ENCODE data around the gene CHN2. TPM values are rescaled to one million over a fixed set of nuclear protein-coding genes. Genes with fewer than 3 reads are reported as not detected.
"Not testable (repeated sequence)": the region's sequence is repeated elsewhere in the genome, so short reads cannot be mapped to it uniquely, and the experiment has no call there.

CHN2 gene
- total RNA-seq, 1 donor from 2014 or later = 0.33 TPM

GRCh38 chr7:29194206-29194593 lies 375 bp upstream of the CHN2 start:
- Mint-ChIP-seq H3K4me3 (peak overlapping the region; percentile 74), H3K36me3 (ENCODE audit: low read depth) (no peaks in the 10 kb centered on the region), H3K27me3 (peaks cover 75% of the 10 kb centered on the region), H3K4me1 (peaks cover 16% of the 10 kb centered on the region), H3K9me3 (no peaks in the 10 kb centered on the region), H3K27ac (no peak overlapping the region)
- intact Hi-C loops (cut with micrococcal nuclease) = loop anchor here (10.0 kb wide), 3 partner anchors 151 to 269 kb away; partner anchors contain the start of gene TRIL
- DNase-seq = no peak

- H3K4me1 Mint-ChIP-seq = peaks cover 15% of the 10 kb centered on the region
- peak overlapping the region; percentile 23 for H3K4me3 Mint-ChIP-seq
- intact Hi-C loops (cut with micrococcal nuclease) = loop anchor here (5.0 to 10.0 kb wide), 4 partner anchors 91 to 271 kb away; partner anchors contain the start of gene TRIL
- peaks cover 73% of the 10 kb centered on the region for H3K27me3 Mint-ChIP-seq
- H3K27ac Mint-ChIP-seq = no peak overlapping the region
- no peak for DNase-seq
- no peaks in the 10 kb centered on the region for H3K9me3 Mint-ChIP-seq
- no peaks in the 10 kb centered on the region for H3K36me3 Mint-ChIP-seq (ENCODE audit: low read depth)
Measured at GRCh38 chr7:29196191-29196590, 1.6 kb downstream of the CHN2 start.

- Mint-ChIP-seq H3K4me1 (peaks cover 15% of the 10 kb centered on the region), H3K4me3 (no peak overlapping the region), H3K9me3 (no peaks in the 10 kb centered on the region), H3K27me3 (peaks cover 70% of the 10 kb centered on the region), H3K36me3 (ENCODE audit: low read depth) (no peaks in the 10 kb centered on the region), H3K27ac (no peak overlapping the region)
- no peak for DNase-seq
- intact Hi-C loops (cut with micrococcal nuclease) = loop anchor here (5.0 to 10.0 kb wide), 4 partner anchors 90 to 272 kb away; partner anchors contain the start of gene TRIL
Measured at GRCh38 chr7:29196971-29197595, 2.5 kb downstream of the CHN2 start.

GRCh38 chr7:29197916-29198315 lies 3.3 kb downstream of the CHN2 start:
- Mint-ChIP-seq H3K4me1 (peaks cover 15% of the 10 kb centered on the region), H3K27ac (no peak overlapping the region), H3K4me3 (no peak overlapping the region), H3K27me3 (peaks cover 61% of the 10 kb centered on the region), H3K36me3 (ENCODE audit: low read depth) (no peaks in the 10 kb centered on the region), H3K9me3 (no peaks in the 10 kb centered on the region)
- intact Hi-C loops (cut with micrococcal nuclease) = loop anchor here (5.0 to 10.0 kb wide), 4 partner anchors 89 to 273 kb away; partner anchors contain the start of gene TRIL
- no peak for DNase-seq

DNA sequence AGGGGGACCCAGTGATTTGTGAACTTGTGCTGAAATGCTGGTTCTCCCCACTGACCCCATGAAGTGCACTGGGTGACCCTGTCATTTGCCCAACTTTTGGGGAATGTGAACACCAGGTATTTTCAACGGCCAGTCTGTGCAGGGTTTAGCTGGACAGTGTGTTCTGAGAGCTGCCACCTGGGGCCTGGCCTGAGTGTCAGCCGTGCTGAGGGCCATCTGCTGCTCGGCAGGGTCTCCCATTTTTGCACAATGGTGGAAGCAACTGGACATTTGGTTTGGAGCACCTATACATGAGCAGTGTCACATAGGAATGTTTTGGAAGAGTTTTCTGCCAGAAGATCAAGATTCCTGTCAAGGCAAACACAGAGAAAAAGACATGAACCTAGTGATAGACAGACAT lies 5.2 kb downstream of the CHN2 start:
- intact Hi-C loops (cut with micrococcal nuclease) = loop anchor here (5.0 to 10.0 kb wide), 4 partner anchors 88 to 275 kb away; partner anchors contain the start of gene TRIL
- peaks cover 15% of the 10 kb centered on the region for H3K4me1 Mint-ChIP-seq

GRCh38 chr7:29202651-29203069 lies 8.1 kb downstream of the CHN2 start:
- Mint-ChIP-seq H3K36me3 (ENCODE audit: low read depth) (no peaks in the 10 kb centered on the region), H3K4me1 (peaks cover 1% of the 10 kb centered on the region), H3K4me3 (no peak overlapping the region), H3K9me3 (no peaks in the 10 kb centered on the region), H3K27ac (no peak overlapping the region), H3K27me3 (peaks cover 23% of the 10 kb centered on the region)
- DNase-seq = no peak
- intact Hi-C loops (cut with micrococcal nuclease) = no loop called here

More for the DNA sequence above, 5.2 kb downstream of the CHN2 start:
- Mint-ChIP-seq H3K36me3 (ENCODE audit: low read depth) (no peaks in the 10 kb centered on the region), H3K27ac (no peak overlapping the region), H3K4me3 (no peak overlapping the region), H3K27me3 (peaks cover 47% of the 10 kb centered on the region), H3K9me3 (no peaks in the 10 kb centered on the region)
- no peak for DNase-seq

DNA sequence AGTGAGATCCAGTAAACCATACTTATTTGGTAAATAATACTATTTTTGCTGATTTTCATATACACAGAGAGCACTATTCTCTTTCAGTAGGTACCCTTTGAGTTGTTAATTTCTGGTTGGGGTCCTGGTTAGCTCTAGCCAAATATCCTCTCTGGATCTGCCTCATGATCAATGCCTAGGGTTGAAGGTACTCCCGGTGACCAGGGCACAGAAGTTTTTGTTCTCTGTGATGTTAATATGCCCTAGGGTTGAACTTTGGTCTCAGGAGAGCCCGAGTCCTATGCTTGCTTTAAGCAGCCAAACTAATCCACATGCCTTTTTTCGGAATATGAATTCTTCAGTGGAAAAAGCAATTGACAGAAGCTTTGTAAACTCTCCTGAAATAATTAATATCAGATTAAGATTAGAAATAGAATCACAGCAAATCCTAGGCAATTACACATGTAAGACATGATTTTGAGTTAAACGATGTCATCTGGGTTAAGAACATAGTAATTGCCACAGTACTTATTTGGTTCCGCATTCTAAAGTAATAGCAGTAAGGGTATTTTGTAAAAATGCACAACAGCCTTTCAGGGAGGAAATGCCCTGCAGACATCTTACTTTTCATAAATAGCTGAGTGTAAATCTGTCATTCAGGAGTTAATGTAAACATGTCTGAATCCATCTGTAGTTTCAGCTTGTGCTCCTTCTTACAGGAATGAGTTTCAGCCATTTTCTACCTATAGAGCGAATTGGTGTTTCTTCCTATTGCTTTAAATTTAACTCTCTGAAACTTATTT lies 10.1 kb downstream of the CHN2 start:
- no peak for DNase-seq
- H3K27me3 Mint-ChIP-seq = peaks cover 11% of the 10 kb centered on the region
- H3K36me3 Mint-ChIP-seq (ENCODE audit: low read depth) = no peaks in the 10 kb centered on the region
- intact Hi-C loops (cut with micrococcal nuclease) = no loop called here
- H3K9me3 Mint-ChIP-seq = no peaks in the 10 kb centered on the region
- H3K27ac Mint-ChIP-seq = no peak overlapping the region
- peaks cover 8% of the 10 kb centered on the region for H3K4me1 Mint-ChIP-seq
- no peak overlapping the region for H3K4me3 Mint-ChIP-seq

- Mint-ChIP-seq H3K27me3 (peaks cover 4% of the 10 kb centered on the region), H3K9me3 (no peaks in the 10 kb centered on the region), H3K36me3 (ENCODE audit: low read depth) (no peaks in the 10 kb centered on the region), H3K27ac (no peak overlapping the region), H3K4me3 (no peak overlapping the region), H3K4me1 (peaks cover 8% of the 10 kb centered on the region)
- DNase-seq = no peak
- intact Hi-C loops (cut with micrococcal nuclease) = no loop called here
Measured at GRCh38 chr7:29207162-29207801, 12.7 kb downstream of the CHN2 start.

GRCh38 chr7:29208410-29209250 lies 14.1 kb downstream of the CHN2 start:
- no peak overlapping the region for H3K4me3 Mint-ChIP-seq
- H3K4me1 Mint-ChIP-seq = peaks cover 8% of the 10 kb centered on the region
- H3K9me3 Mint-ChIP-seq = no peaks in the 10 kb centered on the region
- H3K36me3 Mint-ChIP-seq (ENCODE audit: low read depth) = no peaks in the 10 kb centered on the region
- peaks cover 8% of the 10 kb centered on the region for H3K27me3 Mint-ChIP-seq
- no peak overlapping the region for H3K27ac Mint-ChIP-seq
- no peak for DNase-seq
- intact Hi-C loops (cut with micrococcal nuclease) = no loop called here

DNA sequence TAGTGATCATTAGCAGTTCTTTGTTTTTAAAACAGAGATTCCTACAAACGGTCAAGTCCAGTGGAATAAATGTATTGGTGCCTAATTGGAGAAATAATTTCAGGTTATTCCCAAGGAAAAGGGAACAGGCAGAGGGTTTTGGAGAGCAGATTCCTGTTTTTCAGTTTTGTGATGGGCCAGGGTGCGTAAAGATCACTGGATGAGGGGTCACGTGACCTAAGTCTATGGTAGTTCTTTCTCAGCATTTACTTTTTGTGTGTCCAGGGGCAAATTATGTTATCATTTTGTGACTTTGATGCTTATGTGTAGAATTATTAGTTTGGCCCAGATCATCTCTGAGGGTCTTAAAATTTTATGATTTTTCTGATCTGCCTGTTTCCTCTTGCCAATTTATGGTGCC lies 15.2 kb downstream of the CHN2 start:
- Mint-ChIP-seq H3K4me1 (peaks cover 8% of the 10 kb centered on the region), H3K9me3 (no peaks in the 10 kb centered on the region), H3K27ac (no peak overlapping the region), H3K4me3 (no peak overlapping the region), H3K36me3 (ENCODE audit: low read depth) (no peaks in the 10 kb centered on the region), H3K27me3 (peaks cover 8% of the 10 kb centered on the region)
- DNase-seq = no peak
- intact Hi-C loops (cut with micrococcal nuclease) = no loop called here

DNA sequence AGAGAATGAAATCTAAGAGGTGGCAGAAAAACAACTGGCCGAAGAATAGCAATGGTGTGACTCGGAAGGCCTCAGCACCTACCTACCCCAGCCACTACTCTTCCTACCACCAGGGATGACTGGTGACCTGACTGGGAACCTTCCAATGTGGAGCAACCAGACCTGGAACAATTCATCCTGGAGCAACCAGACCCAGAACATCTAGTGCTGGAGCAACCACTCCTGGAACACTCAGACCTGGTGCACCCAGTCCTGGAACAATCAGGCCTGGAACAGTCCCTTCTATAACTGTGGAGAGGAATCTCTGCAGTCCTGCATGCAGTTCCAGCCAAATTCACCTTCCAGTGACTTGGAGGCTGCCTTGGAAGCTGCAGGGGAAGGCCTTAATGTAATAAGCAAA lies 18.2 kb downstream of the CHN2 start:
- H3K4me3 Mint-ChIP-seq; H3K27ac Mint-ChIP-seq; DNase-seq; H3K36me3 Mint-ChIP-seq (ENCODE audit: low read depth); H3K9me3 Mint-ChIP-seq; intact Hi-C loops (cut with micrococcal nuclease); H3K27me3 Mint-ChIP-seq; H3K4me1 Mint-ChIP-seq: not testable (repeated sequence)

DNA sequence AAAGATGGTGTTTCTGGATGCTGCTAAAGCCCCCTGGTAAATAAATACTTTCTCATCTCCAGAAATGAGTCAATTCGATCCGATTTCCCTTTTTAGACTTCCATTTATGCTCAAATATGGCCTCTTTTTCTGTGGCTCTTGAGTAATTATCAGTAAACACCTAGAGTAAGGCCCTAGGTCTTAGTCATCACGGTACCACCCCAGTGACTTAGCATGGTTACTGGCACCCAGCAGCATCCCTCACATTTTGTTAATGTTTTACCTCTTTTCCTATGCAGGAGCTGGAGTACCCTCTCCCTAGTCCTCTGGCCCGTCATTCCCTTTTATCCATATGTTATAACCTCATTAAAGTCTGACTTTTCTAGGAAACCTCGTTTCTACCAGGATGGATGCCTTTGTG lies 19.5 kb downstream of the CHN2 start:
- no peak for DNase-seq
- Mint-ChIP-seq H3K4me1 (no peaks in the 10 kb centered on the region), H3K27ac (no peak overlapping the region), H3K36me3 (ENCODE audit: low read depth) (no peaks in the 10 kb centered on the region), H3K27me3 (peaks cover 6% of the 10 kb centered on the region), H3K4me3 (no peak overlapping the region), H3K9me3 (no peaks in the 10 kb centered on the region)
- intact Hi-C loops (cut with micrococcal nuclease) = no loop called here

DNA sequence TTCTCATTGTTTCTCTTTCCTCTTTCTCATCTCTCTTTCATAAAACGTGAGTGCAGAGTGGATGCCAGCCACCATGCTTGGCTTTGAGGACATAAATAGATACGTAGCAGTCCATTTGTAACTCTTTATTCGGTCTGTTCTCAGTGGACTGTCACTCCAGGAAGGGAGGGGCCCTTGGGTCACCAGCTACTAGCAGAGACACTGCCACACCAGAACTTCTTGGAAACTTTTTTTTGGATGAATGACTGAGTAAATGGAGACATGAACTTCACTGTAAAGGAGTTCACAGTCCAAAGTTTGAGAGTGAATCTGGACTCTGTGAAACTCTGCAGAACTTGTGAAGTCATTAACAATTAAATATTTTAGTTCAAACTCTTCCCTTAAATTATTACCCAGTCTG lies 20.2 kb downstream of the CHN2 start:
- no peak for DNase-seq
- Mint-ChIP-seq H3K9me3 (no peaks in the 10 kb centered on the region), H3K4me3 (no peak overlapping the region), H3K27me3 (peaks cover 6% of the 10 kb centered on the region), H3K36me3 (ENCODE audit: low read depth) (no peaks in the 10 kb centered on the region), H3K4me1 (no peaks in the 10 kb centered on the region), H3K27ac (no peak overlapping the region)
- intact Hi-C loops (cut with micrococcal nuclease) = no loop called here
